GM21825 (cell line): ENCODE data around the gene PTPRA.
"Not testable (repeated sequence)": the region's sequence is repeated elsewhere in the genome, so short reads cannot be mapped to it uniquely, and the experiment has no call there.

ENCODE experiments used
- ATAC-seq: cut with Tn5 transposase; IDR thresholded peaks from one replicate; pipeline ENCODE4 v1.9.1; 2021; ENCODE audit warnings: mild to moderate bottlenecking, moderate library complexity; ENCODE audit not compliant: unreplicated experiment

Gene PTPRA

GRCh38 chr20:3031524-3032147 is 158.4 kb downstream of the PTPRA start:
- no peak for ATAC-seq

GRCh38 chr20:3032624-3033023 is 159.3 kb downstream of the PTPRA start:
- ATAC-seq, result no peak

- no peak for ATAC-seq
These were observed 164.4 kb downstream of the PTPRA start for GRCh38 chr20:3037654-3038053.

GRCh38 chr20:3038454-3038853 is 165.2 kb downstream of the PTPRA start:
- ATAC-seq, result no peak

- ATAC-seq, result no peak
These were observed 166.1 kb downstream of the PTPRA start for GRCh38 chr20:3039426-3039825.

- ATAC-seq, result no peak
These were observed 166.8 kb downstream of the PTPRA start for GRCh38 chr20:3040086-3040485.

- no peak for ATAC-seq
These were observed 168.7 kb downstream of the PTPRA start for GRCh38 chr20:3041854-3042409.

- ATAC-seq, result no peak
These were observed 169.3 kb downstream of the PTPRA start for GRCh38 chr20:3042625-3043024.

- no peak for ATAC-seq
These were observed 170.0 kb downstream of the PTPRA start, which contains the start of gene GNRH2 for GRCh38 chr20:3043322-3043721. TSS of gene GNRH2 (plus strand) at chr20:3043622. CDS start at chr20:3044415, 793 bp downstream.

- no peak for ATAC-seq
These were observed 171.2 kb downstream of the PTPRA start for GRCh38 chr20:3044336-3044965.

- peak; percentile 29 for ATAC-seq
These were observed 171.9 kb downstream of the PTPRA start for GRCh38 chr20:3045042-3045815.

GRCh38 chr20:3045816-3046676 is 172.8 kb downstream of the PTPRA start, which contains the start of gene MRPS26:
TSS of gene MRPS26 (plus strand) at chr20:3046052. CDS start at chr20:3046069, 17 bp downstream.
- ATAC-seq, result peak; percentile 88

- ATAC-seq, result no peak
These were observed 173.6 kb downstream of the PTPRA start for GRCh38 chr20:3046677-3047462.

GRCh38 chr20:3047486-3048419 is 174.5 kb downstream of the PTPRA start:
- no peak for ATAC-seq

- ATAC-seq, result no peak
These were observed 178.2 kb downstream of the PTPRA start for GRCh38 chr20:3051385-3052019.

GRCh38 chr20:3059489-3059888 is 186.2 kb downstream of the PTPRA start:
- ATAC-seq, result no peak

GRCh38 chr20:3064119-3064518 is 190.8 kb downstream of the PTPRA start:
- ATAC-seq, result not testable (repeated sequence)
